Measurements from ENCODE around the gene PSG6.
"Not testable (repeated sequence)": the region's sequence is repeated elsewhere in the genome, so short reads cannot be mapped to it uniquely, and the experiment has no call there.

Gene PSG6

DNA sequence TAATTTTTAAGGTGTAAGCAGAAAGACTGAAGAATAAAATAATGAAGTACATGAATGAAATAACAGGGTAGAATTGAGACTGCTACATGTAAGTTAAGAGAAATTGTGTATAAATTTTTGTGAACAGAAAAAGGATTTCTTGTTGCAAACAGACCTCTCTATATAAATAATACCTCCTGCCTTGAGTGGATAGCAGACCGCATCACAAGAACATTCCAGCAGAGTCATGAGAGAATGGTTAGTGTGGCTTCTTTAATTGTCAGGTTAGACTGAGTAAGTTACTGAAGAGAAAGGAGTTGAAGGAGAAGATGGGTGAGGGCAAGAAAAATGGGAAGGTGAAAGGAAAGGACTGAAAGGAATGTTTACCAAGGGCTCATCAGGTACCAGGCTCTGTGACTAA lies 18.6 kb downstream of the PSG6 start:
- not testable (repeated sequence) for H3K4me3 ChIP-seq (ENCODE audit: low read length); H3K9ac ChIP-seq (ENCODE audit: low read length); H3K36me3 ChIP-seq (ENCODE audit: control insufficient read depth, insufficient read depth, low read length); H3K27me3 ChIP-seq (ENCODE audit: control insufficient read depth, insufficient read depth, low read length); H3K9me3 ChIP-seq (ENCODE audit: control insufficient read depth, low read length); H3K4me1 ChIP-seq (ENCODE audit: control insufficient read depth, insufficient read depth, low read length)

DNA sequence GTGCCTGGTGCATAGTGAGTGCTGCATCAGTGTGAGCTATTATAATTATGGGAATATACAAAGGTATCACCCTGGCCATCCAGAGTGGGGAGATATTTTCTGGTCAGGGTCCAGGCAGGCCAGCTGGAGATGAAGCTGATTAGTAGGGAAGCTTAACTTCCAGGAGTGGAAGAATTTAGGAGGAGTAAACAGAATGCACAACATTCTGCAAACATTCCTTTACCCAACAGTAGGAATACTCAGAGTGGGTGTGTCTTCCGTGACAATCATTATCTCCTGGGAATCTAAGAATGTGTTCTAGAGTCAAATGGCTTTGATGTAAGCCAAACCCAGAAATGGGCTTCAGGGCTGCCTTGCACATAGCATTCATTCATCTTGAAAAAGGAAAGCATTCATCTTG lies 19.0 kb downstream of the PSG6 start:
- not testable (repeated sequence) for H3K9me3 ChIP-seq (ENCODE audit: control insufficient read depth, low read length); H3K27me3 ChIP-seq (ENCODE audit: control insufficient read depth, insufficient read depth, low read length); H3K36me3 ChIP-seq (ENCODE audit: control insufficient read depth, insufficient read depth, low read length); H3K4me3 ChIP-seq (ENCODE audit: low read length); H3K9ac ChIP-seq (ENCODE audit: low read length); H3K4me1 ChIP-seq (ENCODE audit: control insufficient read depth, insufficient read depth, low read length)

DNA sequence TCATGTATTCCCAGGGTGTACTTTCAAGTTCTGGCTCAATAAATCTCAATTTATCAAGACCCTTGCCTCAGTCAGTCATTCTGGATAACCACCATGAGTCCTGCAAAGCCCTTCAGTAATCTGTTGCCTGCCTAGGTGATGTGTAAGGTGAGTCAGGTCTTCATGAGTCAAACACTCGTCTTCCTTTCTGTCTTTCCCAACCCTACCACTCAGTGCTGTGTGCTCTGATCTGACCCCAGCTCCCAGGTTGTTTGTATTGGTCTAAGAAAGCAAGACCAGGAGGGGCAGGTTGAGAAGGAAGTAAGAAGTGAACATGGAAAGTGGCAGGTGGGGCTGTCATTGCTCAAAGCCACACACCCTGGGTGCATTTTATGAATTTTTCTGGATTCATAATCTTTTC lies 20.0 kb downstream of the PSG6 start:
- not testable (repeated sequence) for H3K4me3 ChIP-seq (ENCODE audit: low read length); H3K9ac ChIP-seq (ENCODE audit: low read length); H3K36me3 ChIP-seq (ENCODE audit: control insufficient read depth, insufficient read depth, low read length); H3K4me1 ChIP-seq (ENCODE audit: control insufficient read depth, insufficient read depth, low read length); H3K9me3 ChIP-seq (ENCODE audit: control insufficient read depth, low read length); H3K27me3 ChIP-seq (ENCODE audit: control insufficient read depth, insufficient read depth, low read length)

DNA sequence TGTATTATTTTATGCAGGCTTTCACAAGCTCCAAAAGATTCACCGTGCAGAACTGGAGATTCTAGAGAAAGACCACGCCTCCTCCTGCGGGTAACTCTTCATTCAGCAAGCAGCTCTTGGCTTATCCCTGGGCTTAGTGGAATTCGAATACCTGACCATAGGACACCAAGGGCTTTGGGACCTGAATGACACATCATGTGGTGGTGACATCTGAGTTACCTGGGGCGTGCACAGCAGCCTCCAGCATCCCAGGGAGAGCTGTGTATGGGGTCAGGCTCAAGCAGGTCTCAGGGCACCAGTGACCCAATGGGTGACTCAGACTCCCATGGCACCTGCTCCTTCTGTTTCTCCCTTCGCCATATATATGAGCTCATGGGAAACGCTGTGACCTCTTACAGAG lies 27.2 kb downstream of the PSG6 start:
- H3K4me3 ChIP-seq (ENCODE audit: low read length); H3K27me3 ChIP-seq (ENCODE audit: control insufficient read depth, insufficient read depth, low read length); H3K9me3 ChIP-seq (ENCODE audit: control insufficient read depth, low read length); H3K4me1 ChIP-seq (ENCODE audit: control insufficient read depth, insufficient read depth, low read length); H3K36me3 ChIP-seq (ENCODE audit: control insufficient read depth, insufficient read depth, low read length); H3K9ac ChIP-seq (ENCODE audit: low read length): not testable (repeated sequence)

DNA sequence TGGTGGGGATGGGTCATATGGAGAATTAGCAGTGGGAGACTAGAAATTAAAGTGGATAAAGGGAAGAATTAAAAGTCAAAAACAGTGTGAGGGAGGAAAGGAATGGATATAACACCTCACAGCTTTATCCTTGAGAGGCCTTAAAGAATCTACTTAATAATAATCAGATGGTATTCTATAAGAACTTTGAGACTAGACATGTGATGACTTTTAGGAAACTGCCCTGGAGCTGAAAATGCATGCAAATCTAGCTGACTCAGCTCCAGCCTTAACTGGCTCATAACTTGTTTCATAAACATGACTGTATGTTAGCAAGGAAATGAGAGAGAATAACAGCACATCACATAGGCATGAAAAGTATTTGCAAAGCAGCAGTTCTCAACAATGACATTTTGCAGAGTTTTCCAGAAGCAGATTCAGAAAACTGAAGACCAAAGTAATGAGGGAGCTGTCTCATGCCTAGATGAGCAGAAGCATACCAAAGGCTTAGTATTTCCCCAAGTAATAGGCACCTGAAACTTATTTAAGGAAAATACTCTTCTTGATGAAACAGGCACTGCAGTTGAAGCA lies 29.7 kb downstream of the PSG6 start:
- H3K36me3 ChIP-seq (ENCODE audit: control insufficient read depth, insufficient read depth, low read length); H3K4me1 ChIP-seq (ENCODE audit: control insufficient read depth, insufficient read depth, low read length); H3K9me3 ChIP-seq (ENCODE audit: control insufficient read depth, low read length); H3K4me3 ChIP-seq (ENCODE audit: low read length); H3K9ac ChIP-seq (ENCODE audit: low read length); H3K27me3 ChIP-seq (ENCODE audit: control insufficient read depth, insufficient read depth, low read length): not testable (repeated sequence)

DNA sequence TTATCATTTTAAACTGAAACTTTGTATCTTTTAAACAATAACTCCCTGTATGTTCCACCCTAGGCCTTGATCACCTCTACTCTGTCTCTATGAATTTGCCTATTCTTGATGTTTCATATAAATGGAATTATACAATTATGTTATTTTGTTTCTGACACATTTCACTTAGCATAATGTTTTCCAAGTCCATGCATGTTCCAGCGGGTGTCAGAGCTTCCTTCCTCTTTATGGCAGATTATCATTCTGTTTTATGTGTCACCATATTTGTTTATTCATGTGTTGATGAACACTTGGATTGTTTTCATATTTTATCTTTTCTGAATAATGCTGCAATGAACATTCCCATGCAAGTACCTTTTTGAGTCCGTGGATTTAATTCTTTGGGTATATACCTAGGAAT lies 35.0 kb downstream of the PSG6 start:
- not testable (repeated sequence) for H3K4me3 ChIP-seq (ENCODE audit: low read length); H3K9ac ChIP-seq (ENCODE audit: low read length); H3K27me3 ChIP-seq (ENCODE audit: control insufficient read depth, insufficient read depth, low read length); H3K4me1 ChIP-seq (ENCODE audit: control insufficient read depth, insufficient read depth, low read length); H3K36me3 ChIP-seq (ENCODE audit: control insufficient read depth, insufficient read depth, low read length); H3K9me3 ChIP-seq (ENCODE audit: control insufficient read depth, low read length)

DNA sequence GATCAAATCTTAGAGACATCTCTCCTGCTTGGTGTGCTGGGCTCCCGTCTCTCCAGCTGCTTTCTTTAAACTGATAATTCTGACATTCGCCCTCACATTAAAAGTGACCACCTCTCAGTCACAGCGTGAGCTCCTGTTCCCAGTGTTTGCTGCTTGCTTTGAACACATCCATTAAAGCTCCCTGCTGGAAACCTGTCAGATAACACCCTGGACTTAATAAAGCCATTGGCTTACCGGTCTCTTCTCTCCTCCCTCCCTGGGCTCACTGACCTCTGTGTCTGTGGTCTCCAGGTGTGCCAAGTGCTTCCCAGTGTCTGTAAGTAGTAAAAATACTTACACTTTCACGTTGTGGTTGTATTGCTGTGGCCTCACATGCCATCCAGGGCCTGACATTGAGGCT lies 35.7 kb downstream of the PSG6 start:
- not testable (repeated sequence) for H3K27me3 ChIP-seq (ENCODE audit: control insufficient read depth, insufficient read depth, low read length); H3K4me3 ChIP-seq (ENCODE audit: low read length); H3K9me3 ChIP-seq (ENCODE audit: control insufficient read depth, low read length); H3K4me1 ChIP-seq (ENCODE audit: control insufficient read depth, insufficient read depth, low read length); H3K9ac ChIP-seq (ENCODE audit: low read length); H3K36me3 ChIP-seq (ENCODE audit: control insufficient read depth, insufficient read depth, low read length)

DNA sequence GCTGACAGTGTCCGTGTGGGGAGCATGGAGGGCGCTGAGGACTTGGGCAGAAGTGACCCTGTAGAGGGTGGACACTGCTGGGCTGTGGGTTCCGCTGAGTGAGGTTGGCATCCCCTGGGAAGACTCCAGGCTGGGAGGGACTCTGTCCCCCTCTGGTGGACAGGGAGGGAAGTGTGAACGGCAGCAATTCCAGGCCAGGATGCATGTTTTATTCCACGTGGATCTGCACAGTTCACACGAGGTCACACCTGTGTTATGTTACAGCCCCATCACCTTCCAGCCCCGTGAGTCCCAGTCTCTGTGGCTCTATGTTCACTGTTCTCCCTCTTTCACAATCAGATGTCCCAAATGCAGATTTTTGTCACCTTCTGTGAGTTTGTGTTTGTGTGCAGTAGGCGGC lies 36.4 kb downstream of the PSG6 start:
- H3K27me3 ChIP-seq (ENCODE audit: control insufficient read depth, insufficient read depth, low read length); H3K9ac ChIP-seq (ENCODE audit: low read length); H3K36me3 ChIP-seq (ENCODE audit: control insufficient read depth, insufficient read depth, low read length): not testable (repeated sequence)

DNA sequence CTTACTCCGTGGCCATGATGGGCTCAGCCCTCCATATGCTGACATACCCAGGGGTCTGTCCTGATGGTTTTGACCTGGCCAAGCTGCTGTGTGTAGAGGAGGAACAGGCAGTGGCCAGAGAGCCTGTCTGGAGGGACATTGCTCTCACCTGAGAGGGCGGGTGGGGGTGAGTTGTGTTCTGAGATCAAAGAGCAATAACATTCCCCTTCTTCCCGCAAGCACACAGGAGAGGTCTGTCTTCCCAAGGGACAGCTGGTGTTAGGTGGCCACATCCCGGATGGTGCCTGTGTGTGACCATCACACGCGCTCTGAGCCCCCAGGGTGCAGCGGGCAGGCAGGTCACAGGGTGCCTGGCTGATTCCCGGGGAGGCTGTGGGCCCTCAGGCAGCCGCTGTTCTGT lies 37.1 kb downstream of the PSG6 start:
- H3K4me1 ChIP-seq (ENCODE audit: control insufficient read depth, insufficient read depth, low read length); H3K4me3 ChIP-seq (ENCODE audit: low read length): not testable (repeated sequence)

More for the DNA sequence above, 36.4 kb downstream of the PSG6 start:
- not testable (repeated sequence) for H3K9me3 ChIP-seq (ENCODE audit: control insufficient read depth, low read length); H3K4me1 ChIP-seq (ENCODE audit: control insufficient read depth, insufficient read depth, low read length); H3K4me3 ChIP-seq (ENCODE audit: low read length)

DNA sequence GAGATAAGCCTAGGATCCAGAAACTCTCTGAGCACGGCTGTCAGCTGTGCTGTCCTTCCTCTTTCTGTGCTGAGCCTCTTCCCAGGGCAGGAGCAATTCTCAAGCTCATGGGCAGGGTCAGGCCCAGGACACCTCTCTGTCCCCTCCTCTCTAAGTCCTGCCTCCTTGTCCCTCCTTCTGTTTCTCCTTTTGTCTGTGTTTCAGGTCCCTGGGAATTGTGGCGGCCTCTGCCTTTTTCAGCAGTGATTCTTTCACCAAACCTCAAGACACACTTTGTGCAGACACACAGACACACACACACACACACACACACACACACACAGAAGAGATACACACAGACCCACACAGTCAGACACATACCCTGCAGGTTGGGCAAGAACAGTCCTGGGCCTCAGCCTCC lies 38.1 kb downstream of the PSG6 start, which contains the start of gene PSG1:
Gene PSG1 (minus strand): TSS at position 101 of the 400 bp plus-strand sequence. CDS start 132 bp downstream, outside the sequence.
- no peaks in the 10 kb centered on the region for H3K9me3 ChIP-seq (ENCODE audit: control insufficient read depth, low read length)
- no peaks in the 10 kb centered on the region for H3K27me3 ChIP-seq (ENCODE audit: control insufficient read depth, insufficient read depth, low read length)
- no peaks in the 10 kb centered on the region for H3K4me1 ChIP-seq (ENCODE audit: control insufficient read depth, insufficient read depth, low read length)

More for the DNA sequence above, 37.1 kb downstream of the PSG6 start:
- not testable (repeated sequence) for H3K36me3 ChIP-seq (ENCODE audit: control insufficient read depth, insufficient read depth, low read length); H3K9me3 ChIP-seq (ENCODE audit: control insufficient read depth, low read length); H3K9ac ChIP-seq (ENCODE audit: low read length); H3K27me3 ChIP-seq (ENCODE audit: control insufficient read depth, insufficient read depth, low read length)

DNA sequence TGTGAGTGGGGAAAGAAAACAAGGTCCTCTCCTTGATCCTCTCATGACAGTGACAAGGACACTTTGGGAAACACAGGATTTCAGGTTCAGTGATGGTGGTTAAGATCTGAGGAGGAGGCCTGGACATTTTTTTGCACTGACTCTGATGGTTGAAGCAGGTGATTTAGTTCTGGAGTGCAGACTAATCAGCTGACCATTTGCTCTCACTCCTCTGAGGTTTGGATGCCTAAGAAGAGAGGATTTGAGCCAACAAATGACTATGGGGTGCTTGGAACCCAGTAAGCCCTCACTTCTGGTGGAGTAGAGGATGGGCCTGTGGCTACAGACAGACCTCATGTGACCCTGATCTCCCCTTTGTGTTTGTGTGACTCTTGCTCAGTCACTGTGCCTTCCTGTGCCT lies 41.1 kb downstream of the PSG6 start:
- H3K27me3 ChIP-seq (ENCODE audit: control insufficient read depth, insufficient read depth, low read length); H3K9me3 ChIP-seq (ENCODE audit: control insufficient read depth, low read length); H3K4me3 ChIP-seq (ENCODE audit: low read length); H3K36me3 ChIP-seq (ENCODE audit: control insufficient read depth, insufficient read depth, low read length); H3K9ac ChIP-seq (ENCODE audit: low read length); H3K4me1 ChIP-seq (ENCODE audit: control insufficient read depth, insufficient read depth, low read length): not testable (repeated sequence)

More for the DNA sequence above, 38.1 kb downstream of the PSG6 start, which contains the start of gene PSG1:
- no peak within 1 kb of the TSS for H3K4me3 ChIP-seq (ENCODE audit: low read length)
- no peak within 1 kb of the TSS for H3K9ac ChIP-seq (ENCODE audit: low read length)
- no peaks in the 10 kb centered on the region for H3K36me3 ChIP-seq (ENCODE audit: control insufficient read depth, insufficient read depth, low read length)

DNA sequence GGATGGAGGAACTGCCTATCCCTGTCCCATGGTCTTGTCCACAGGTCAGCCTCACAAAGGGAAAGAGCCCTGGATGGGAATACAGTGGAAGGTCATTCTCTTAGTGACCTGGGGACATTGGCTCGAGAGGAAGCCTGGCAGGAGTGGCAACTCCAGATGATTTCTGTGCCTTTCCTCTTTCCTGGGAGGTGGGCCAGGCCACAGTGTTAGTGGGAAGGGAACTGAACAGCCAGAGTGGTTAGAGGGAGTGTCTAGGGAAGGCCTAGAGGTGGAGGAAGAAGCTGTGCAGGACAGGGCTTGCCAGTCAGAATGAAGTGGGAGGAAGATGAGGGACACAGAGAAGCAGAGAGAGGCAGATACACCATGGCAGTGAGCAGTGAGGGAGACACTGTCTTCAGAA lies 41.8 kb downstream of the PSG6 start:
- not testable (repeated sequence) for H3K9me3 ChIP-seq (ENCODE audit: control insufficient read depth, low read length); H3K9ac ChIP-seq (ENCODE audit: low read length); H3K36me3 ChIP-seq (ENCODE audit: control insufficient read depth, insufficient read depth, low read length); H3K27me3 ChIP-seq (ENCODE audit: control insufficient read depth, insufficient read depth, low read length); H3K4me3 ChIP-seq (ENCODE audit: low read length); H3K4me1 ChIP-seq (ENCODE audit: control insufficient read depth, insufficient read depth, low read length)

Measured in mucosa of stomach (tissue), 1 donor.